HPDE6-E6E7 (cell line): ENCODE measurements around the gene PCDHB14.
"Not testable (repeated sequence)": the region's sequence is repeated elsewhere in the genome, so short reads cannot be mapped to it uniquely, and the experiment has no call there.

Source experiments
- DNase-seq: peaks from one replicate; pipeline ENCODE4 v3.0.0; 2011; ENCODE audit warnings: missing footprints; ENCODE audit errors: extremely low spot score

Gene PCDHB14

DNA sequence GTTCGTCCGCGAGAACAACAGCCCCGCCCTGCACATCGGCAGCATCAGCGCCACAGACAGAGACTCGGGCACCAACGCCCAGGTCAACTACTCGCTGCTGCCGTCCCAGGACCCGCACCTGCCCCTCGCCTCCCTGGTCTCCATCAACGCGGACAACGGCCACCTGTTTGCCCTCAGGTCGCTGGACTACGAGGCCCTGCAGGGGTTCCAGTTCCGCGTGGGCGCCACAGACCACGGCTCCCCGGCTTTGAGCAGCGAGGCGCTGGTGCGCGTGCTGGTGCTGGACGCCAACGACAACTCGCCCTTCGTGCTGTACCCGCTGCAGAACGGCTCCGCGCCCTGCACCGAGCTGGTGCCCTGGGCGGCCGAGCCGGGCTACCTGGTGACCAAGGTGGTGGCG lies 12.9 kb upstream of the PCDHB14 start:
- not testable (repeated sequence) for DNase-seq

DNA sequence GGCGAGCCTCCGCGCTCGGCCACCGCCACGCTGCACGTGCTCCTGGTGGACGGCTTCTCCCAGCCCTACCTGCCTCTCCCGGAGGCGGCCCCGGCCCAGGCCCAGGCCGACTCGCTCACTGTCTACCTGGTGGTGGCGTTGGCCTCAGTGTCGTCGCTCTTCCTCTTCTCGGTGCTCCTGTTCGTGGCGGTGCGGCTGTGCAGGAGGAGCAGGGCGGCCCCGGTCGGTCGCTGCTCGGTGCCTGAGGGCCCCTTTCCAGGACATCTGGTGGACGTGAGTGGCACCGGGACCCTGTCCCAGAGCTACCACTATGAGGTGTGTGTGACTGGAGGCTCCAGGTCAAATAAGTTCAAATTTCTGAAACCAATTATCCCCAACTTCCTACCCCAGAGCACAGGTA lies 12.3 kb upstream of the PCDHB14 start:
- DNase-seq: not testable (repeated sequence)

DNA sequence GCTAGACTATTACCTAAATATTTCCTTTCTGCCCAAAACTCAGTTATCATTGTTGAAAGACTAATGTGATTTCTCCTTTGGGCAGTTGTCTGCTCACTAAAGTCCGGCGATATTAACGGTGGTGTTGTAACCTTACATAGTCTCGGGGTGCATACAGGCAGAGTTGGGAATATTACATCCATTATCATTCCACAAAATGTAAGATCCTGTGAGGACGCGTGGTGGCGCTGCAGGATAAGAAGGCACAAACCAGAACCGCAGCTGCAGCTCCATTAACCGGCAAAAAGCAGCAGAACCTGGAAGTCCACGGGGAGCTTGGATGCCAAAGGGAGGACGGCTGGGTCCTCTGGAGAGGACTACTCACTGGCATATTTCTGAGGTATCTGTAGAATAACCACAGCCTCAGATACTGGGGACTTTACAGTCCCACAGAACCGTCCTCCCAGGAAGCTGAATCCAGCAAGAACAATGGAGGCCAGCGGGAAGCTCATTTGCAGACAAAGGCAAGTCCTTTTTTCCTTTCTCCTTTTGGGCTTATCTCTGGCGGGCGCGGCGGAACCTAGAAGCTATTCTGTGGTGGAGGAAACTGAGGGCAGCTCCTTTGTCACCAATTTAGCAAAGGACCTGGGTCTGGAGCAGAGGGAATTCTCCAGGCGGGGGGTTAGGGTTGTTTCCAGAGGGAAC lies 9.3 kb upstream of the PCDHB14 start, which contains the start of gene PCDHB13:
Gene PCDHB13, plus strand, starts transcription at position 264 of the 684 bp plus-strand sequence. Its CDS starts 205 bp downstream, at position 469.
- not testable (repeated sequence) for DNase-seq

DNA sequence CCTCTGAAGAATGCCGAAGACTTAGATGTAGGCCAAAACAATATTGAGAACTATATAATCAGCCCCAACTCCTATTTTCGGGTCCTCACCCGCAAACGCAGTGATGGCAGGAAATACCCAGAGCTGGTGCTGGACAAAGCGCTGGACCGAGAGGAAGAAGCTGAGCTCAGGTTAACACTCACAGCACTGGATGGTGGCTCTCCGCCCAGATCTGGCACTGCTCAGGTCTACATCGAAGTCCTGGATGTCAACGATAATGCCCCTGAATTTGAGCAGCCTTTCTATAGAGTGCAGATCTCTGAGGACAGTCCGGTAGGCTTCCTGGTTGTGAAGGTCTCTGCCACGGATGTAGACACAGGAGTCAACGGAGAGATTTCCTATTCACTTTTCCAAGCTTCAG lies 8.6 kb upstream of the PCDHB14 start:
- DNase-seq: not testable (repeated sequence)

DNA sequence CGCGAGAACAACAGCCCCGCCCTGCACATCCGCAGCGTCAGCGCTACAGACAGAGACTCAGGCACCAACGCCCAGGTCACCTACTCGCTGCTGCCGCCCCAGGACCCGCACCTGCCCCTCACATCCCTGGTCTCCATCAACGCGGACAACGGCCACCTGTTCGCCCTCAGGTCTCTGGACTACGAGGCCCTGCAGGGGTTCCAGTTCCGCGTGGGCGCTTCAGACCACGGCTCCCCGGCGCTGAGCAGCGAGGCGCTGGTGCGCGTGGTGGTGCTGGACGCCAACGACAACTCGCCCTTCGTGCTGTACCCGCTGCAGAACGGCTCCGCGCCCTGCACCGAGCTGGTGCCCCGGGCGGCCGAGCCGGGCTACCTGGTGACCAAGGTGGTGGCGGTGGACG lies 7.6 kb upstream of the PCDHB14 start:
- DNase-seq: not testable (repeated sequence)

DNA sequence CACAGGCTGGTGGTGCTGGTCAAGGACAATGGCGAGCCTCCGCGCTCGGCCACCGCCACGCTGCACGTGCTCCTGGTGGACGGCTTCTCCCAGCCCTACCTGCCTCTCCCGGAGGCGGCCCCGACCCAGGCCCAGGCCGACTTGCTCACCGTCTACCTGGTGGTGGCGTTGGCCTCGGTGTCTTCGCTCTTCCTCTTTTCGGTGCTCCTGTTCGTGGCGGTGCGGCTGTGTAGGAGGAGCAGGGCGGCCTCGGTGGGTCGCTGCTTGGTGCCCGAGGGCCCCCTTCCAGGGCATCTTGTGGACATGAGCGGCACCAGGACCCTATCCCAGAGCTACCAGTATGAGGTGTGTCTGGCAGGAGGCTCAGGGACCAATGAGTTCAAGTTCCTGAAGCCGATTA lies 7.1 kb upstream of the PCDHB14 start:
- not testable (repeated sequence) for DNase-seq

DNA sequence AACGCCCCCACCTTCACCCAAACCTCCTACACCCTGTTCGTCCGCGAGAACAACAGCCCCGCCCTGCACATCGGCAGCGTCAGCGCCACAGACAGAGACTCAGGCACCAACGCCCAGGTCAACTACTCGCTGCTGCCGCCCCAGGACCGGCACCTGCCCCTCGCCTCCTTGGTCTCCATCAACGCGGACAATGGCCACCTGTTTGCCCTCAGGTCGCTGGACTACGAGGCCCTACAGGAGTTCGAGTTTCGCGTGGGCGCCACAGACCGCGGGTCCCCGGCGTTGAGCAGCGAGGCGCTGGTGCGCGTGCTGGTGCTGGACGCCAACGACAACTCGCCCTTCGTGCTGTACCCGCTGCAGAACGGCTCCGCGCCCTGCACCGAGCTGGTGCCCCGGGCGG lies 1.7 kb downstream of the PCDHB14 start:
- DNase-seq: not testable (repeated sequence)

DNA sequence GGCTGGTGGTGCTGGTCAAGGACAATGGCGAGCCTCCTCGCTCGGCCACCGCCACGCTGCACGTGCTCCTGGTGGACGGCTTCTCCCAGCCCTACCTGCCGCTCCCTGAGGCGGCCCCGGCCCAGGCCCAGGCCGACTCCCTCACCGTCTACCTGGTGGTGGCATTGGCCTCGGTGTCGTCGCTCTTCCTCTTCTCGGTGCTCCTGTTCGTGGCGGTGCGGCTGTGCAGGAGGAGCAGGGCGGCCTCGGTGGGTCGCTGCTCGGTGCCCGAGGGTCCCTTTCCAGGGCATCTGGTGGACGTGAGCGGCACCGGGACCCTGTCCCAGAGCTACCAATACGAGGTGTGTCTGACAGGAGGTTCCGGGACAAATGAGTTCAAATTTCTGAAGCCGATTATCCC lies 2.3 kb downstream of the PCDHB14 start:
- not testable (repeated sequence) for DNase-seq

DNA sequence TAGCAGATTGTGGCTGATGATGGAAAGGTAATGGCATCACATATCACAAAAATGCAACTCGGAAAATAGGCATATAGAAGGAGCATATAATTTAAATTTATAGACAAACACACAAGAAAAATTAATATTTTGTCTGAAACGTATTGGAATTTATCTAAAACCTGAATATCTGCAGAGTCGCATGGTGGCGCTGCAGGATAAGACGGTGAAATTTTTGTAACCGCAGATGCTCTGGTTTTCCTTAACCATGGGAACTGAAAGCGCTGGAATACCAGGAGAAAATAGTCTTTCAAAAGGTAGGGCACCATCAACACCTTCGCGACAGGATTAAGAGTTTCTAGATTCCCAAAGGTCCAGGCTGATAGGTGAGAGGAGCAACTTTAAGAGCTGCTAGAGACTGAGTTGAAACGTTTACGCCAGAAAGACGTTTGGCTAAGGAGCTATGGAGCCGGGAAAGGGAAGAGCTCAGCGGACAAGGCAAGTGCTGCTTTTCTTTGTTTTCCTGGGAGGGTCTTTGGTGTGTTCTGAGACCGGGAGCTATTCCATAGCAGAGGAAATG lies 11.0 kb downstream of the PCDHB14 start:
- DNase-seq: no peak

DNA sequence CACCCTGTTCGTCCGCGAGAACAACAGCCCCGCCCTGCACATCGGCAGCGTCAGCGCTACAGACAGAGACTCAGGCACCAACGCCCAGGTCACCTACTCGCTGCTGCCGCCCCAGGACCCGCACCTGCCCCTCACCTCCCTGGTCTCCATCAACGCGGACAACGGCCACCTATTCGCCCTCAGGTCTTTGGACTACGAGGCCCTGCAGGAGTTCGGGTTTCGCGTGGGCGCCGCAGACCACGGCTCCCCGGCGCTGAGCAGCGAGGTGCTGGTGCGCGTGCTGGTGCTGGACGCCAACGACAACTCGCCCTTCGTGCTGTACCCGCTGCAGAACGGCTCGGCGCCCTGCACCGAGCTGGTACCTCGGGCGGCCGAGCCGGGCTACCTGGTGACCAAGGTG lies 12.8 kb downstream of the PCDHB14 start:
- not testable (repeated sequence) for DNase-seq

DNA sequence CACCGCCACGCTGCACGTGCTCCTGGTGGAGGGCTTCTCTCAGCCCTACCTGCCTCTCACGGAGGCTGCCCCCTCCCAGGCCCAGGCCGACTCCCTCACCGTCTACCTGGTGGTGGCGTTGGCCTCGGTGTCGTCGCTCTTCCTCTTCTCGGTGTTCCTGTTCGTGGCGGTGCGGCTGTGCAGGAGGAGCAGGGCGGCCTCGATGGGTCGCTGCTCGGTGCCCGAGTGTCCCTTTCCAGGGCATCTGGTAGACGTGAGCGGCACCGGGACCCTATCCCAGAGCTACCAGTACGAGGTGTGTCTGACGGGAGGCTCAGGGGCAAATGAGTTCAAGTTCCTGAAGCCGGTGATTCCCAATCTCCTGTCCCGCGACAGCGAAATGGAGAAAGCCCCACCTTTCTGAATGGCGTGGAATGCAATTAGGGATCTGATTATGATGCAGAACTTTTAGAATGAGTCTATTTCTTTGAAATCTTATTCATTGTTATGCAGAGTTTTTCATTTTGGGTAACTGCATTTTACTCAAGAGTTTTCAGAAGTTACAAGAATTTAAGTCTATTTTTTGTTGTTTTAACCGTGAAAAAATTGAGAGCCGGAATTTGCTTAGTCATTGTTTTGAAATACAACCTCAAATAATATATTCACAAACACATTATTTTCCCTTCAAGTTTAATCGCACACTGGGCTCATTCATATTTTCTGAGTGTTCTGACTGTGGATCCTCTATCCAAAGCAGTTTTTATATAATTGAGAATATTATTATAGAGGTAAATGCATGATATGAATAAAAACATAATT lies 13.6 kb downstream of the PCDHB14 start:
- DNase-seq: no peak

DNA sequence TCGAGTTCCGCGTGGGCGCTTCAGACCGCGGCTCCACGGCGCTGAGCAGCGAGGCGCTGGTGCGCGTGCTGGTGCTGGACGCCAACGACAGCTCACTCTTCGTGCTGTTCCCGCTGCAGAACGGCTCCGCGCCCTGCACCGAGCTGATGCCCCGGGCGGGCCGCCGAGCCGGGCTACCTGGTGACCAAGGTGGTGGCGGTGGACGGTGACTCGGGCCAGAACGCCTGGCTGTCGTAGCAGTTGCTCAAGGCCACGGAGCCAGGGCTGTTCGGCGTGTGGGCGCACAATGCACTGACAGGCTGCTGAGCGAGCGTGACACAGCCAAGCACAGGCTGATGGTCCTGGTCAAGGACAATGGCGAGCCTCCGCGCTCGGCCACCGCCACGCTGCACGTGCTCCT lies 18.4 kb downstream of the PCDHB14 start:
- DNase-seq: no peak

DNA sequence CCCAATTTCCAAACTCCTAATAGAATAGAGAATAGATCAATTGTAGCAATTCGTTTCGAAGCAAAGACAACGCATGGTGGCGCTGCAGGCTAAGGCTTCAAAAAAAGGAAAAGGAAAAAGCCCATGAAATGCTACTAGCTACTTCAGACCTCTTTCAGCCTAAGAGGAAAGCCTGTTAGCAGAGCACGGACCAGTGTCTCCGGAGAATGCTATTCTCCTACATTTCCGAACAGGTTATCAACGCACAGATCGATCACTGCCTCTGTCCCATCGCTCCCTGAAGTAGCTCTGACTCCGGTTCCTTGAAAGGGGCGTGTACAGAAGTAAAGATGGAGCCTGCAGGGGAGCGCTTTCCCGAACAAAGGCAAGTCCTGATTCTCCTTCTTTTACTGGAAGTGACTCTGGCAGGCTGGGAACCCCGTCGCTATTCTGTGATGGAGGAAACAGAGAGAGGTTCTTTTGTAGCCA lies 22.1 kb downstream of the PCDHB14 start, which contains the start of gene PCDHB15:
Gene PCDHB15, plus strand, starts transcription at position 146 of the 468 bp plus-strand sequence. Its CDS starts 184 bp downstream, at position 330.
- DNase-seq: no peak

DNA sequence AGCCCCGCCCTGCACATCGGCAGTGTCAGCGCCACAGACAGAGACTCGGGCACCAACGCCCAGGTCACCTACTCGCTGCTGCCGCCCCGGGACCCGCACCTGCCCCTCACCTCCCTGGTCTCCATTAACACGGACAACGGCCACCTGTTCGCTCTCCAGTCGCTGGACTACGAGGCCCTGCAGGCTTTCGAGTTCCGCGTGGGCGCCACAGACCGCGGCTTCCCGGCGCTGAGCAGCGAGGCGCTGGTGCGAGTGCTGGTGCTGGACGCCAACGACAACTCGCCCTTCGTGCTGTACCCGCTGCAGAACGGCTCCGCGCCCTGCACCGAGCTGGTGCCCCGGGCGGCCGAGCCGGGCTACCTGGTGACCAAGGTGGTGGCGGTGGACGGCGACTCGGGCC lies 23.8 kb downstream of the PCDHB14 start:
- not testable (repeated sequence) for DNase-seq

DNA sequence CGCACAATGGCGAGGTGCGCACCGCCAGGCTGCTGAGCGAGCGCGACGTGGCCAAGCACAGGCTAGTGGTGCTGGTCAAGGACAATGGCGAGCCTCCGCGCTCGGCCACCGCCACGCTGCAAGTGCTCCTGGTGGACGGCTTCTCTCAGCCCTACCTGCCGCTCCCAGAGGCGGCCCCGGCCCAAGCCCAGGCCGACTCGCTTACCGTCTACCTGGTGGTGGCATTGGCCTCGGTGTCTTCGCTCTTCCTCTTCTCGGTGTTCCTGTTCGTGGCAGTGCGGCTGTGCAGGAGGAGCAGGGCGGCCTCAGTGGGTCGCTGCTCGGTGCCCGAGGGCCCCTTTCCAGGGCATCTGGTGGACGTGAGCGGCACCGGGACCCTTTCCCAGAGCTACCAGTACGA lies 24.3 kb downstream of the PCDHB14 start:
- DNase-seq: not testable (repeated sequence)

DNA sequence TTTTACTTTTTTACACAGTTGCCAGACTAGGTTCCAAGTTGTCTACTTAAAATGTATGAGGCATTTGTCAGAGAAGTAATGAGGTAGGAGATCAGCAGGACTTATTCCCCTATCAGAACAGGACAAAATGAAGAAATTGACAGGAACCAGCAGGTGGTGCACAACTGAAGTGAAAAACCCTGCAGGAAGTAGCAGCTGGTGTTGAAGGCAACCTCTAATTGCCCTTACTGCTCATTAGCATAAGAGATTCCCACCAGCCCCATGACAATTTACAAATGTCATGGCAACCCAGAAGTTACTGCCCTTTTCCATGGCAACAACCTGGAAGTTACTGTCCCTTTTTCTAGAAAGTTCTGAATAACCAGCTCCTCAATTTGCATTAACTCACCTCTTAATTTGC lies 27.4 kb downstream of the PCDHB14 start:
- DNase-seq: no peak

DNA sequence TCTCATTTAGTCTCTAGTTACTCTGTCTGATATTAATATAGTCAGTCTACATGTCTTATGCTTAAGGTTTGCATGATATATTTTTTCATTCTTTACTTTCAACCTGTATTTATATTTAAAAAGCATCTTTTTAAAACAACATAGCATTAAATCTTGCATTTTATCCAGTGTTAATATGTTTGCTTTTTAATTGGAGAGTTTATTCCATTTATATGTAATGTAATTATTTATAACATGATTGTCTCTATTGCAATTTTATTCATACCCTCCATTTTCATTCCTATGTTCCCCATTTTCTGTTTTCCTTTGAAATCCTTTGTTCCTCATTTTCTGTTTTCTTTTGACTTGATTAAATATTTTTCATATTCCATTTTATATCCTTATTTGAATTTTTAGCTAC lies 35.3 kb downstream of the PCDHB14 start:
- no peak for DNase-seq

DNA sequence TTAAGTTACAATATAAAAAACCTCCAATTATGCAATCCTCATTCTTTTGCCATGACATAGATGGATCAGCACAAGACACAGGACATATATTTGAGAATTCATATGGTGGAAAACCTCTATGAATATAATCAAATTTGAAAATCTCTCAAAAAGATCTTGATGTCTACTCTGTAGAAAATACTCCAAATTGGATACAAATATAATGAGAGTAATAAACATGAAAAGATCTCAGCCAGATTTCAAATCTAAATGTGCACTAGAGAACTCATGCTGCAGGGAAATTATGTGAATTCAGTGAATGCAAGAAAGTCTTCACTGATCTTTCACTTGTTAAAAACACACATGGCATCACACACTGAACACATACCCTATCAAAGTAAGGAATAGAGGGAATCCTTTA lies 35.8 kb downstream of the PCDHB14 start:
- no peak for DNase-seq

DNA sequence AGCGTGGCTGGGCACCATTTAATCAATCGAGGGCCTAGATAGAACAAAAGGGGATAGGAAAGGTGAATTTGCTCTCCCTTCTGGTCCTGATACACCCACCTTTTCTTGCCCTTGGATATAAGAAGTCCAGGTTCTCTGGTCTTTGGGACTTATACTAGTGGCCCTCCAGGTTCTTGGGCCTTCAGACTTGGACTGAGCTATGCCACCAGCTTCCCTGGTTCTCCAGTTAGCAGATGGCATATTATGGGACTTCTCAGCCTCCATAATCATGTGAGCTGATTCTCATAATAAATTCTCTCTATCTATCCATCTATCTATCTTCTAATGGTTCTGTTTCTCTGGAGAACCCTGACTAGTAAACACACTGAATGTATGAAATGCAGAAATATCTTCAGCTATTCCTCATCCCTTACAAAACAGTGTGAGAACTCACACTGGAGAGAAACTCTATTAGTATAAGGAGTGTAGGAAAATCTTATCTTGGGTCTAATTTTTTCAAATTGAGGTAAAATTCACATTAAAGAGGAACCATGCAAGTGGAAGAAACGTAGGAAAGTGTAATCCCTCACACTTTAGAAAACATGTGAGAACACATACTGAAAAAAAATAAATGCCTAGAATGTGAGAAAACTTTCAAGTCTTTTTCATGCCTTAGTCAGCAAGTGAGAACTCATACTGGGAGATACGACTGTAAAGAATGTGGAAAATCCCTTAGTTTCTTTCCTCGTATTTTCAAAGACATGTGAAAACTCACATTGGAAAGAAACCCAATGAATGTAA lies 37.5 kb downstream of the PCDHB14 start:
- DNase-seq: no peak

DNA sequence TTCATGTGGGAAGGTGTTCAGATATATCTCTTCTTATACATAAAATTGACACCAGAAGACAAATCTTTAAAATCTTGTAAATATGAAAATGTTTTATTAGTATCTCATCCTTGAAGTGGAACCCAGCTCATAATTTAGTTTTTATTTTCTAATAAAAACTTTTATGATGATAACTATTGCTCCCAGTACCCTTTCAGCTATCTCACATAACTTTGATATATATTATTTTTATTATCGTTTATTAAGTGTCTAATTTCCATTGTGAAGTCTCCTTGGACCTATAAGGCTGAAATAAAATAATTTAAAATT lies 38.0 kb downstream of the PCDHB14 start:
- no peak for DNase-seq

DNA sequence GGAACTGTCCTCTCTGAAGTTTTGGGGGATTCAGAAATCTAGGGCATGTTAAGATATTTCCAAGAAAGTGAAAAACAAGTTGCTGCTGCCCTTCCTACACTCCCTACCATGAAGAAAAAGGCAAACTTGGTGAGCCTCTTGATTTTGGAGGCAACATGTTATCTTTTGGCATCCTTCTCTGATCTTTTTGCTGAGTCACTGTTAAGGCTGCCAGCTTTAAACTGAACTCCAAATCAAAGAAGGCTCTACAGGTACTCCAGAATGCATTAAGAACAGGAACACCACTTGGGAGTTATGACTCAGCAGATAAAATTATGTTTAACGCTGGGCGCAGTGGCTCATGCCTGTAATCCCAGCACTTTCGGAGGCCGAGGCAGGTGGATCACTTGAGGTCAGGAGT lies 46.1 kb downstream of the PCDHB14 start:
- DNase-seq: no peak

DNA sequence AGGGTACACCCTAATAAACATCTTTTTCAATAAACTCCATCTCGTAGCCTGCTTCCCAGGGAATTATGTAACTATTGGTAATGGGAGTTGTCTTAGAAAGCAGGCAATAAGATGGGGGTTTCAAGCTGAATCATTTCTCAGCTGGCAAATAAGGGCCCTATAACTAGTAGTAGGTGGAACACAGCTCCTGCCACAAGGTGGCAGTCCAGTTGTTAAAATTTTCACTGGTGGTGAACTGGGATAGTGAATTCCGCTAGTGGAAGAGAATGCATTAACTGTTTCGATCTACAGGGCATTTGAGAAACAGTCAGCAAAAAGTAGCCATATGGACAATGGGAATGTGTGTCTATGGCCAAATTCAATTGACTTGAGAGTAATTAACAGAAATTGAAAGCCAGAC lies 49.8 kb downstream of the PCDHB14 start:
- no peak for DNase-seq
